OCI-LY7 (cell line): Measurements from ENCODE around the gene MIB2. TPM values are rescaled to one million over a fixed set of nuclear protein-coding genes. Genes with fewer than 3 reads are reported as not detected.
"Not testable (repeated sequence)": the region's sequence is repeated elsewhere in the genome, so short reads cannot be mapped to it uniquely, and the experiment has no call there.

Experiments
- BruUV-seq: library from RNA; stranded (reverse); fragments of 400-500 nt; replicated peaks from 2 replicates; lab custom pipeline; 2021; lab: Mats Ljungman, UMichigan
- CTCF ChIA-PET: fragments of 300-600 bp; sonication (Branson Sonifier 250); formaldehyde crosslinking; loops from one replicate; lab custom pipeline; 2022; ENCODE audit warnings: antibody characterized with exemption; ENCODE audit not compliant: unreplicated experiment; lab: Charles Lee
- POLR2A ChIA-PET: fragments of 300-600 bp; sonication (Branson Sonifier 250); formaldehyde crosslinking; loops from one replicate; lab custom pipeline; 2022; ENCODE audit warnings: antibody characterized with exemption; lab: Charles Lee
- DNase-seq: peaks from one replicate; pipeline ENCODE4 v3.0.0-alpha.2; 2015; ENCODE audit warnings: low spot score
- H2AFZ ChIP-seq: fragments of 200-600 bp; sonication (generic), shearing (Covaris generic); 2 replicates; pipeline ENCODE4 v1.6.1; 2014; ENCODE audit warnings: mild to moderate bottlenecking, antibody characterized with exemption, low read length, moderate library complexity
- H3K27ac ChIP-seq: fragments of 200-600 bp; sonication (generic); 2 replicates; pipeline ENCODE4 v1.5.1; 2014; ENCODE audit warnings: mixed run types, low read depth, mild to moderate bottlenecking, moderate library complexity, low read length, inconsistent platforms; ENCODE audit not compliant: poor library complexity, severe bottlenecking
- H3K36me3 ChIP-seq: fragments of 200-600 bp; sonication (generic); 2 replicates; pipeline ENCODE4 v1.6.1; 2014; ENCODE audit warnings: mild to moderate bottlenecking, antibody characterized with exemption, low read length, moderate library complexity, mixed read lengths; ENCODE audit not compliant: insufficient read depth
- H3K4me1 ChIP-seq: fragments of 200-600 bp; sonication (generic); 2 replicates; pipeline ENCODE4 v1.5.1; 2014; ENCODE audit warnings: mild to moderate bottlenecking, low read length; ENCODE audit not compliant: insufficient read depth, poor library complexity, severe bottlenecking
- H3K4me2 ChIP-seq: fragments of 200-600 bp; sonication (generic); 2 replicates; pipeline ENCODE4 v1.6.1; 2014; ENCODE audit warnings: mild to moderate bottlenecking, low read length
- H3K4me3 ChIP-seq: fragments of 200-600 bp; sonication (generic); 2 replicates; pipeline ENCODE4 v1.5.1; 2014; ENCODE audit warnings: mild to moderate bottlenecking, low read depth, low read length; ENCODE audit not compliant: poor library complexity, severe bottlenecking
- H3K79me2 ChIP-seq: fragments of 200-600 bp; sonication (generic); 2 replicates; pipeline ENCODE4 v1.6.1; 2016; ENCODE audit warnings: low read depth, mild to moderate bottlenecking, low read length, moderate library complexity, mixed read lengths; ENCODE audit not compliant: insufficient read depth
- H3K9me2 ChIP-seq: fragments of 200-600 bp; sonication (generic); 2 replicates; pipeline ENCODE4 v1.6.1; 2016; ENCODE audit warnings: mild to moderate bottlenecking, low read length, mixed read lengths; ENCODE audit not compliant: insufficient read depth
- H3K9me3 ChIP-seq: fragments of 200-600 bp; sonication (generic); 2 replicates; pipeline ENCODE4 v1.6.1; 2014; ENCODE audit warnings: mild to moderate bottlenecking, mixed run types, low read length, mixed read lengths
- H4K20me1 ChIP-seq: fragments of 200-600 bp; sonication (generic); 2 replicates; pipeline ENCODE4 v1.6.1; 2014; ENCODE audit warnings: mild to moderate bottlenecking, antibody characterized with exemption, low read length, moderate library complexity, mixed read lengths; ENCODE audit not compliant: insufficient read depth
- CTCF ChIP-seq: fragments of 200-600 bp; sonication (generic); conservative IDR thresholded peaks from 2 replicates; pipeline ENCODE4 v1.5.1; 2014; ENCODE audit warnings: mild to moderate bottlenecking, antibody characterized with exemption, low read length, moderate library complexity, mixed read lengths
- EZH2phosphoT487 ChIP-seq: fragments of 200-600 bp; sonication (generic); IDR thresholded peaks from 2 replicates; pipeline ENCODE4 v1.6.1; 2018; ENCODE audit warnings: low read depth, borderline replicate concordance, mild to moderate bottlenecking, mixed run types, antibody characterized with exemption, low read length, moderate library complexity, mixed read lengths
- intact Hi-C: fragments of 100-400 bp; cut with micrococcal nuclease; formaldehyde crosslinking; loops from one replicate; pipeline ENCODE4 v1.10.0; 2022; ENCODE audit not compliant: unreplicated experiment
- total RNA-seq, 2 experiments: library from RNA; depleted of rRNA in 1 of 2; stranded (reverse); fragments of >200 nt in 1 of 2; shearing (Covaris generic) in 1 of 2; gene quantifications; 2 replicates each; pipeline ENCODE4 v1.2.3, GENCODE V29; 2014 to 2022

The MIB2 gene
- total RNA-seq, 2 experiments from 2014 or later: 54.0 to 64.9 TPM

GRCh38 chr1:1662830-1663560 is 47.7 kb downstream of the MIB2 start:
- H3K27ac ChIP-seq, H4K20me1 ChIP-seq, BruUV-seq, H3K79me2 ChIP-seq, H3K9me3 ChIP-seq, DNase-seq, H3K9me2 ChIP-seq, H3K4me2 ChIP-seq, H2AFZ ChIP-seq, POLR2A ChIA-PET, H3K4me3 ChIP-seq, H3K4me1 ChIP-seq, intact Hi-C loops, CTCF ChIA-PET: not testable (repeated sequence)
- H3K36me3 ChIP-seq: peaks cover 20% of the 10 kb centered on the region

GRCh38 chr1:1664318-1664717 is 49.0 kb downstream of the MIB2 start:
- H2AFZ ChIP-seq, CTCF ChIA-PET, H3K9me3 ChIP-seq, BruUV-seq, intact Hi-C loops, H4K20me1 ChIP-seq, H3K27ac ChIP-seq, H3K79me2 ChIP-seq, H3K4me3 ChIP-seq, DNase-seq, H3K4me1 ChIP-seq, H3K9me2 ChIP-seq, H3K4me2 ChIP-seq, POLR2A ChIA-PET: not testable (repeated sequence)
- peaks cover 25% of the 10 kb centered on the region for H3K36me3 ChIP-seq

GRCh38 chr1:1664941-1665814 is 49.9 kb downstream of the MIB2 start:
- no peak for TF ChIP-seq CTCF
- TF ChIP-seq EZH2phosphoT487: no peak
- no peaks in the 10 kb centered on the region for H3K9me3 ChIP-seq
- POLR2A ChIA-PET: no interaction called here
- CTCF ChIA-PET: interaction anchor here (1.5 kb wide), 1 partner anchor 9 kb away, joined by 3 read pairs; no protein-coding TSS in a partner anchor
- H3K36me3 ChIP-seq: peaks cover 33% of the 10 kb centered on the region
- no peaks in the 10 kb centered on the region for H3K4me1 ChIP-seq
- H3K4me3 ChIP-seq: no peak overlapping the region
- no peak overlapping the region for H2AFZ ChIP-seq
- H3K4me2 ChIP-seq: no peak overlapping the region
- DNase-seq: no peak
- H3K79me2 ChIP-seq: no peaks in the 10 kb centered on the region
- no peak overlapping the region for H3K27ac ChIP-seq
- no peaks in the 10 kb centered on the region for H4K20me1 ChIP-seq
- H3K9me2 ChIP-seq: no peaks in the 10 kb centered on the region
- intact Hi-C loops: no loop called here
- no TSS peak for BruUV-seq
